Measurements from ENCODE around the gene ACR. TPM values are rescaled to one million over a fixed set of nuclear protein-coding genes. Genes with fewer than 3 reads are reported as not detected.

Gene ACR
- total RNA-seq, 1 donor from 2014 or later = not detected

DNA sequence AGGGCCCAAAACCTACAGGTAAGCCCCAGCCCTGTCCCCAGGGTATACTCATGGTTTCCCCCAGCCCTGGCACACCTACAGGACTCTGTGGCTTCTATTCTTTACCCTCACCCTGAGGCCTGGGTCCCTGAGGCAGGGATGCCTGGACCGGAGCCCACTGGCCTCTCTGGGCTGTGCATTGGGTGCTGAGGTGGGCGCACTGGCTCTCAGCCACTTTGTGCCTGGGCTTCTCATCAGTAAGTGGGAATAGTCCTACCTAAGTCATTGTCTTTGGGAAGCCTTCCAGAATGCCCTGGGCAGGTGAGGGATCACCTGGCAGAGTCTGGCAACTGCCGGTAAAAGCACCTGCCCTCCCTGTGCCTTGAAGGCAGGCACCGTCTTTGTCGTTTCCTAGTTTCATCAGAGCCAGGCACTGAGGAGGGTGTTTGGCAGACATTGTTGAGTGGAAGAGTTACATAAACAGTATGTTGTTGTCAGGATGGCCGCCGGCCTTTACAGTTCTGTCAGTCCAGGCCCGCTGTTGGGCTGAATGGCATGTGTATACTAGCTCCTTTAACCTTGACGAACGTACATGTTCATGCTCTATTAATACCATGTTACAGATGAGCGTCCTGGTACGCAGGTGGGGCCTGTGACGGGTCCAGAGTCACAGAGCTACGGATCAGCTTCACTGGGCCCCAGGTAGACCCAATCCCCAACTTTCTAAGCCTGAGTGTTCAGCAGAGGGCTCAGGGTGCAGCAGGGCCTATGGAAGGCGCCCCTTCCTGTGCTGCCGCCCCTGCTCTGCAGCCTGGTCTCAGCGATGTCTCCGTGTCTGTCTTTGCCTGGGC is 42.4 kb upstream of the ACR start:
- H3K4me1 ChIP-seq (ENCODE audit: insufficient read depth, low read length) = peaks cover 10% of the 10 kb centered on the region
- H3K9me3 ChIP-seq (ENCODE audit: insufficient read depth, low read depth, low read length) = no peaks in the 10 kb centered on the region
- FAIRE-seq (no peak), DNase-seq (ENCODE audit: low read depth) (no peak)
- no peak overlapping the region for H2AFZ ChIP-seq (ENCODE audit: low read depth, low read length)
- peak overlapping the region; percentile 53 for H3K27ac Mint-ChIP-seq (ENCODE audit: unreplicated experiment)
- no peak overlapping the region for H3K9ac ChIP-seq (ENCODE audit: low read length)
- no peak overlapping the region for H3K27ac ChIP-seq (ENCODE audit: low read depth, low read length)
- H3K4me3 ChIP-seq (ENCODE audit: insufficient read depth, low read depth, low read length) = no peak overlapping the region
- no peaks in the 10 kb centered on the region for H3K27me3 ChIP-seq (ENCODE audit: insufficient read depth, low read length)
- peaks cover 17% of the 10 kb centered on the region for H4K20me1 ChIP-seq (ENCODE audit: insufficient read depth, low read length)
- H3K27me3 Mint-ChIP-seq (ENCODE audit: low read depth, unreplicated experiment) = peaks cover 11% of the 10 kb centered on the region
- TF ChIP-seq CTCF (IDR thresholded peaks at IDR 0.05; ENCODE audit: insufficient read depth, low read depth, low read length) = no peak
- TF ChIP-seq EZH2 (IDR thresholded peaks at IDR 0.05; ENCODE audit: insufficient read depth, low read length) = no peak
- H3K9me3 Mint-ChIP-seq (ENCODE audit: unreplicated experiment) = no peaks in the 10 kb centered on the region
- peak overlapping the region; percentile 74 for H3K4me3 Mint-ChIP-seq (ENCODE audit: unreplicated experiment)
- peaks cover 5% of the 10 kb centered on the region for H3K36me3 Mint-ChIP-seq (ENCODE audit: low read depth, unreplicated experiment)
- no peaks in the 10 kb centered on the region for H3K79me2 ChIP-seq (ENCODE audit: insufficient read depth, low read length)
- H3K4me1 Mint-ChIP-seq (ENCODE audit: low read depth, unreplicated experiment) = peaks cover 7% of the 10 kb centered on the region
- H3K36me3 ChIP-seq (ENCODE audit: insufficient read depth, low read length) = no peaks in the 10 kb centered on the region
- no peak overlapping the region for H3K4me2 ChIP-seq (ENCODE audit: low read length)

GRCh38 chr22:50696251-50696798 is 41.7 kb upstream of the ACR start:
- Histone ChIP-seq H3K79me2 (ENCODE audit: insufficient read depth, low read length) (no peaks in the 10 kb centered on the region), H3K27me3 (ENCODE audit: insufficient read depth, low read length) (no peaks in the 10 kb centered on the region), H2AFZ (ENCODE audit: low read depth, low read length) (no peak overlapping the region), H4K20me1 (ENCODE audit: insufficient read depth, low read length) (peaks cover 17% of the 10 kb centered on the region), H3K27ac (ENCODE audit: low read depth, low read length) (no peak overlapping the region), H3K4me3 (ENCODE audit: insufficient read depth, low read depth, low read length) (no peak overlapping the region), H3K9ac (ENCODE audit: low read length) (no peak overlapping the region), H3K36me3 (ENCODE audit: insufficient read depth, low read length) (no peaks in the 10 kb centered on the region), H3K9me3 (ENCODE audit: insufficient read depth, low read depth, low read length) (no peaks in the 10 kb centered on the region), H3K4me1 (ENCODE audit: insufficient read depth, low read length) (peaks cover 10% of the 10 kb centered on the region), H3K4me2 (ENCODE audit: low read length) (peak overlapping the region; percentile 75)
- H3K4me1 Mint-ChIP-seq (ENCODE audit: low read depth, unreplicated experiment) = peaks cover 7% of the 10 kb centered on the region
- no peaks in the 10 kb centered on the region for H3K9me3 Mint-ChIP-seq (ENCODE audit: unreplicated experiment)
- peaks cover 5% of the 10 kb centered on the region for H3K36me3 Mint-ChIP-seq (ENCODE audit: low read depth, unreplicated experiment)
- H3K4me3 Mint-ChIP-seq (ENCODE audit: unreplicated experiment) = peak overlapping the region; percentile 74
- H3K27me3 Mint-ChIP-seq (ENCODE audit: low read depth, unreplicated experiment) = peaks cover 11% of the 10 kb centered on the region
- no peak for DNase-seq (ENCODE audit: low read depth)
- FAIRE-seq = no peak
- peak overlapping the region; percentile 53 for H3K27ac Mint-ChIP-seq (ENCODE audit: unreplicated experiment)
- no peak for TF ChIP-seq EZH2 (IDR thresholded peaks at IDR 0.05; ENCODE audit: insufficient read depth, low read length)
- no peak for TF ChIP-seq CTCF (IDR thresholded peaks at IDR 0.05; ENCODE audit: insufficient read depth, low read depth, low read length)
